Activated T-helper 1 cell treated with anti-CD3 and anti-CD28 coated beads, Interleukin-2, amount 50 U/mL, for 16 hours (primary cell): ENCODE results near the gene HIVEP3.
"Not testable (repeated sequence)": the region's sequence is repeated elsewhere in the genome, so short reads cannot be mapped to it uniquely, and the experiment has no call there.

Source experiments
- DNase-seq, 2 donors: peaks; one replicate each; pipeline ENCODE4 v3.0.0-alpha.2; 2020; ENCODE audit warnings: low read depth in 1 of 2, low spot score in 1 of 2

The HIVEP3 gene

GRCh38 chr1:41573194-41573593, 345.5 kb downstream of the HIVEP3 start:
- no peak for DNase-seq

- DNase-seq: no peak
Measured at GRCh38 chr1:41572224-41572623, 346.5 kb downstream of the HIVEP3 start.

- DNase-seq: no peak
Measured at GRCh38 chr1:41571041-41571440, 347.7 kb downstream of the HIVEP3 start.

GRCh38 chr1:41568204-41568603, 350.5 kb downstream of the HIVEP3 start:
- no peak for DNase-seq

- DNase-seq: no peak
Measured at GRCh38 chr1:41566969-41567368, 351.8 kb downstream of the HIVEP3 start.

GRCh38 chr1:41566274-41566885, 352.3 kb downstream of the HIVEP3 start:
- DNase-seq: no peak

GRCh38 chr1:41564741-41565475, 353.8 kb downstream of the HIVEP3 start:
- DNase-seq: no peak

- no peak for DNase-seq
Measured at GRCh38 chr1:41562328-41562727, 356.4 kb downstream of the HIVEP3 start.

GRCh38 chr1:41560931-41561330, 357.8 kb downstream of the HIVEP3 start:
- DNase-seq: no peak

GRCh38 chr1:41560496-41560895, 358.2 kb downstream of the HIVEP3 start:
- DNase-seq: no peak

- DNase-seq: no peak
Measured at GRCh38 chr1:41559331-41559730, 359.4 kb downstream of the HIVEP3 start.

GRCh38 chr1:41558761-41559171, 360.0 kb downstream of the HIVEP3 start:
- DNase-seq: no peak

GRCh38 chr1:41557751-41558455, 360.8 kb downstream of the HIVEP3 start:
- DNase-seq: no peak

- DNase-seq: not testable (repeated sequence)
Measured at GRCh38 chr1:41554746-41555145, 364.0 kb downstream of the HIVEP3 start.

- DNase-seq: no peak
Measured at GRCh38 chr1:41547781-41548560, 370.8 kb downstream of the HIVEP3 start.

GRCh38 chr1:41547336-41547735, 371.4 kb downstream of the HIVEP3 start:
- no peak for DNase-seq

GRCh38 chr1:41546833-41547135, 371.9 kb downstream of the HIVEP3 start:
- DNase-seq: no peak

GRCh38 chr1:41545996-41546832, 372.5 kb downstream of the HIVEP3 start:
- DNase-seq: no peak

- no peak for DNase-seq
Measured at GRCh38 chr1:41542196-41542930, 376.4 kb downstream of the HIVEP3 start.

- no peak for DNase-seq
Measured at GRCh38 chr1:41541592-41541952, 377.1 kb downstream of the HIVEP3 start.
